Activated CD8-positive, alpha-beta memory T cell treated with anti-CD3 and anti-CD28 coated beads for 36 hours (primary cell): ENCODE measurements around the gene TLR10. TPM values are rescaled to one million over a fixed set of nuclear protein-coding genes. Genes with fewer than 3 reads are reported as not detected.
"Not testable (repeated sequence)": the region's sequence is repeated elsewhere in the genome, so short reads cannot be mapped to it uniquely, and the experiment has no call there.

Experiments
- CTCF ChIA-PET: fragments of 350-600 bp; sonication (Branson Sonifier 250); formaldehyde crosslinking; loops from one replicate; lab custom pipeline; 2021; ENCODE audit warnings: antibody characterized with exemption; lab: Charles Lee
- POLR2A ChIA-PET: fragments of 350-600 bp; sonication (Branson Sonifier 250); formaldehyde crosslinking; loops from one replicate; lab custom pipeline; 2021; ENCODE audit warnings: antibody characterized with exemption; lab: Charles Lee
- total RNA-seq, 2 experiments: library from RNA; stranded (reverse); gene quantifications; one replicate each; pipeline ENCODE4 v1.2.3, GENCODE V29; 2021

TLR10 gene
- total RNA-seq, 2 experiments from 2014 or later, result not detected

- CTCF ChIA-PET, POLR2A ChIA-PET: not testable (repeated sequence)
Measured at GRCh38 chr4:38777925-38778324, 4.9 kb downstream of the TLR10 start.

- ChIA-PET CTCF (no interaction called here), POLR2A (no interaction called here)
Measured at GRCh38 chr4:38775326-38775725, 7.5 kb downstream of the TLR10 start.

- ChIA-PET CTCF (interaction anchor here (0.6 kb wide), 1 partner anchor 456 kb away, joined by 3 read pairs; no protein-coding TSS in a partner anchor), POLR2A (no interaction called here)
Measured at GRCh38 chr4:38774181-38774955, 8.4 kb downstream of the TLR10 start.

- CTCF ChIA-PET, result interaction anchor here (1.6 kb wide), 1 partner anchor 11 kb away, joined by 5 read pairs; no protein-coding TSS in a partner anchor
- POLR2A ChIA-PET, result not testable (repeated sequence)
Measured at GRCh38 chr4:38770281-38770680, 12.5 kb downstream of the TLR10 start.

GRCh38 chr4:38769857-38770256 is 12.9 kb downstream of the TLR10 start:
- ChIA-PET POLR2A (no interaction called here), CTCF (interaction anchor here (1.6 kb wide), 1 partner anchor 10 kb away, joined by 5 read pairs; no protein-coding TSS in a partner anchor)

GRCh38 chr4:38769441-38769840 is 13.3 kb downstream of the TLR10 start:
- POLR2A ChIA-PET, result no interaction called here
- CTCF ChIA-PET, result interaction anchor here (0.5 to 1.6 kb wide), 2 partner anchors 10 to 93 kb away, joined by 4 to 5 read pairs; no protein-coding TSS in a partner anchor

GRCh38 chr4:38768968-38769394 is 13.8 kb downstream of the TLR10 start:
- CTCF ChIA-PET, result interaction anchor here (0.5 to 1.6 kb wide), 2 partner anchors 9 to 94 kb away, joined by 4 to 5 read pairs; no protein-coding TSS in a partner anchor
- POLR2A ChIA-PET, result no interaction called here

- POLR2A ChIA-PET, CTCF ChIA-PET: not testable (repeated sequence)
Measured at GRCh38 chr4:38766940-38767339, 15.8 kb downstream of the TLR10 start.

GRCh38 chr4:38765382-38765781 is 17.4 kb downstream of the TLR10 start:
- POLR2A ChIA-PET, result no interaction called here
- CTCF ChIA-PET, result no interaction called here

GRCh38 chr4:38764277-38764676 is 18.5 kb downstream of the TLR10 start:
- ChIA-PET CTCF (interaction anchor here (1.1 kb wide), 1 partner anchor 97 kb away, joined by 3 read pairs; no protein-coding TSS in a partner anchor), POLR2A (interaction anchor here (0.6 kb wide), 1 partner anchor 67 kb away, joined by 4 read pairs; no protein-coding TSS in a partner anchor)

GRCh38 chr4:38762560-38762959 is 20.2 kb downstream of the TLR10 start:
- ChIA-PET POLR2A (no interaction called here), CTCF (interaction anchor here (0.5 to 1.9 kb wide), 3 partner anchors 93 to 688 kb away, joined by 3 to 6 read pairs (median 3); no protein-coding TSS in a partner anchor)

- ChIA-PET CTCF (interaction anchor here (0.6 to 3.1 kb wide), 12 partner anchors 10 to 155 kb away, joined by 3 to 16 read pairs (median 4); partner anchors contain the start of genes TLR1, TLR10 and TLR6), POLR2A (interaction anchor here (0.6 to 0.7 kb wide), 2 partner anchors 129 to 871 kb away, joined by 3 read pairs; no protein-coding TSS in a partner anchor)
Measured at GRCh38 chr4:38759790-38760122, 23.0 kb downstream of the TLR10 start.

- ChIA-PET POLR2A (interaction anchor here (0.6 to 0.7 kb wide), 2 partner anchors 130 to 870 kb away, joined by 3 read pairs; no protein-coding TSS in a partner anchor), CTCF (interaction anchor here (0.6 to 3.1 kb wide), 12 partner anchors 11 to 156 kb away, joined by 3 to 16 read pairs (median 4); partner anchors contain the start of genes TLR1, TLR10 and TLR6)
Measured at GRCh38 chr4:38759113-38759789, 23.5 kb downstream of the TLR10 start.

GRCh38 chr4:38757945-38758600 is 24.7 kb downstream of the TLR10 start:
- CTCF ChIA-PET, result interaction anchor here (0.7 to 3.1 kb wide), 3 partner anchors 25 to 649 kb away, joined by 3 to 16 read pairs (median 12); partner anchors contain the start of gene TLR10
- POLR2A ChIA-PET, result no interaction called here

- ChIA-PET POLR2A (no interaction called here), CTCF (no interaction called here)
Measured at GRCh38 chr4:38752941-38753806, 29.6 kb downstream of the TLR10 start.

GRCh38 chr4:38752372-38752940 is 30.3 kb downstream of the TLR10 start:
- ChIA-PET POLR2A (interaction anchor here (0.7 kb wide), 1 partner anchor 263 kb away, joined by 3 read pairs; no protein-coding TSS in a partner anchor), CTCF (no interaction called here)

GRCh38 chr4:38751341-38752010 is 31.3 kb downstream of the TLR10 start:
- ChIA-PET POLR2A (no interaction called here), CTCF (no interaction called here)
